CD14-positive monocyte (primary cell): ENCODE results near the gene FAM168B. TPM values are rescaled to one million over a fixed set of nuclear protein-coding genes. Genes with fewer than 3 reads are reported as not detected.

Source experiments
- DNase-seq, 3 donors: peaks; one replicate each; pipeline ENCODE4 v3.0.0-alpha.2; 2011 to 2022
- H2AFZ ChIP-seq: 2 replicates; pipeline ENCODE4 v1.6.0; 2012; ENCODE audit warnings: mild to moderate bottlenecking, low read depth, low read length, inconsistent platforms; ENCODE audit not compliant: insufficient read depth, poor library complexity, severe bottlenecking
- H3K27ac ChIP-seq, 2 donors: 1 replicate in 1 of 2; 2 replicates in 1 of 2; pipeline ENCODE4 v1.5.1; 2012 to 2013; ENCODE audit warnings: low read length in 2 of 2, control low read depth in 1 of 2, inconsistent platforms in 1 of 2, low read depth in 1 of 2, mild to moderate bottlenecking in 1 of 2
- H3K27me3 ChIP-seq, 2 donors: one replicate each; pipeline versions ENCODE4 v1.6.0 to v1.6.1; 2011 to 2013; ENCODE audit warnings: low read length in 2 of 2; ENCODE audit not compliant: control insufficient read depth in 2 of 2, insufficient read depth in 2 of 2
- H3K36me3 ChIP-seq, 2 donors: replicated peaks in 1 of 2; 1 replicate in 1 of 2; 2 replicates in 1 of 2; pipeline versions ENCODE4 v1.5.1 to v1.6.1; 2012 to 2013; ENCODE audit warnings: low read length in 2 of 2, control low read depth in 1 of 2, inconsistent platforms in 1 of 2, mild to moderate bottlenecking in 1 of 2; ENCODE audit not compliant: insufficient read depth in 2 of 2, control insufficient read depth in 1 of 2
- H3K4me1 ChIP-seq, 2 donors: 1 replicate in 1 of 2; 2 replicates in 1 of 2; pipeline versions ENCODE4 v1.5.1 to v1.6.1; 2012 to 2013; ENCODE audit warnings: low read length in 2 of 2, control low read depth in 1 of 2, inconsistent platforms in 1 of 2, mild to moderate bottlenecking in 1 of 2, moderate library complexity in 1 of 2; ENCODE audit not compliant: insufficient read depth in 2 of 2, control insufficient read depth in 1 of 2
- H3K4me2 ChIP-seq: replicated peaks from 2 replicates; pipeline ENCODE3; 2012; ENCODE audit warnings: low read length, moderate library complexity, mild to moderate bottlenecking; ENCODE audit not compliant: poor library complexity, severe bottlenecking; ENCODE audit errors: extremely low read depth
- H3K4me3 ChIP-seq, 3 experiments: fragments of 200-600 bp in 1 of 3; sonication (generic) in 1 of 3; replicated peaks in 1 of 3; 1 replicate in 2 of 3; 2 replicates in 1 of 3; pipeline ENCODE4 v1.5.1; 2011 to 2013; ENCODE audit warnings: low read length in 3 of 3, mild to moderate bottlenecking in 3 of 3, control low read depth in 2 of 3, low read depth in 2 of 3, inconsistent platforms in 1 of 3, moderate library complexity in 1 of 3
- H3K79me2 ChIP-seq: 2 replicates; pipeline ENCODE4 v1.6.0; 2012; ENCODE audit warnings: mild to moderate bottlenecking, control low read depth, inconsistent platforms, low read length, moderate library complexity; ENCODE audit not compliant: insufficient read depth
- H3K9ac ChIP-seq: 2 replicates; pipeline ENCODE4 v1.6.0; 2017; ENCODE audit warnings: low read length, mild to moderate bottlenecking; ENCODE audit not compliant: insufficient read depth, poor library complexity, severe bottlenecking
- H3K9me3 ChIP-seq, 2 donors: replicated peaks in 1 of 2; 1 replicate in 1 of 2; 2 replicates in 1 of 2; pipeline versions ENCODE4 v1.5.1 to v1.6.1; 2012 to 2013; ENCODE audit warnings: low read length in 2 of 2, control low read depth in 1 of 2; ENCODE audit not compliant: control insufficient read depth in 1 of 2, insufficient read depth in 1 of 2
- H4K20me1 ChIP-seq: 2 replicates; pipeline ENCODE4 v1.6.0; 2012; ENCODE audit warnings: mild to moderate bottlenecking, low read length, control low read depth, moderate library complexity; ENCODE audit not compliant: insufficient read depth
- H3K27ac Mint-ChIP-seq, 7 donors: one replicate each; pipeline ENCODE4 v1.8.0; 2020; ENCODE audit warnings: mild to moderate bottlenecking in 7 of 7, mixed read lengths in 7 of 7, moderate library complexity in 6 of 7, inconsistent platforms in 2 of 7
- H3K27me3 Mint-ChIP-seq, 3 donors: one replicate each; pipeline ENCODE4 v1.8.0; 2021 to 2022; ENCODE audit warnings: low read depth in 3 of 3, mild to moderate bottlenecking in 3 of 3, mixed read lengths in 3 of 3, moderate library complexity in 3 of 3, inconsistent platforms in 1 of 3
- H3K36me3 Mint-ChIP-seq, 2 donors: one replicate each; pipeline ENCODE4 v1.8.0; 2020; ENCODE audit warnings: mixed read lengths in 2 of 2, inconsistent platforms in 1 of 2, mild to moderate bottlenecking in 1 of 2
- H3K4me1 Mint-ChIP-seq: one replicate; pipeline ENCODE4 v1.8.0; 2020; ENCODE audit warnings: mild to moderate bottlenecking, mixed read lengths
- H3K4me3 Mint-ChIP-seq, 2 donors: one replicate each; pipeline ENCODE4 v1.8.0; 2020; ENCODE audit warnings: mild to moderate bottlenecking in 2 of 2, mixed read lengths in 2 of 2, moderate library complexity in 1 of 2
- H3K9me3 Mint-ChIP-seq, 7 donors: one replicate each; pipeline ENCODE4 v1.8.0; 2020 to 2022; ENCODE audit warnings: mixed read lengths in 7 of 7, mild to moderate bottlenecking in 6 of 7, moderate library complexity in 6 of 7, inconsistent platforms in 2 of 7
- WGBS: methylation state at CpG from one replicate; pipeline ENCODE4 v1.1.5; 2013; ENCODE audit warnings: missing lambda C conversion rate; ENCODE audit not compliant: insufficient coverage; 5-methylcytosine and 5-hydroxymethylcytosine counted together
- intact Hi-C, 2 donors: fragments of 100-400 bp; cut with micrococcal nuclease; formaldehyde crosslinking; loops; one replicate each; pipeline versions ENCODE4 v1.15.0 to v1.15.1; 2023
- polyA plus RNA-seq, 3 donors: library from polyadenylated mRNA; depleted of rRNA in 1 of 3; unstranded in 2 of 3; stranded (reverse) in 1 of 3; fragments of 300-500 nt in 2 of 3; fragments of >200 nt in 1 of 3; fragmentation: Illumina TruSeq in 2 of 3; gene quantifications; 1 replicate in 2 of 3; 2 replicates in 1 of 3; pipeline ENCODE4 v1.2.3, GENCODE V29; 2012 to 2021
- TF ChIP-seq, protein P1 (sequence below): fragments of 200-600 bp; IDR thresholded peaks from one replicate; pipeline ENCODE4 v1.8.0; 2022; ENCODE audit warnings: antibody characterized with exemption, mild to moderate bottlenecking

Gene FAM168B
- polyA plus RNA-seq, 3 donors: 20.5 to 33.2 (median 22.6) TPM

DNA sequence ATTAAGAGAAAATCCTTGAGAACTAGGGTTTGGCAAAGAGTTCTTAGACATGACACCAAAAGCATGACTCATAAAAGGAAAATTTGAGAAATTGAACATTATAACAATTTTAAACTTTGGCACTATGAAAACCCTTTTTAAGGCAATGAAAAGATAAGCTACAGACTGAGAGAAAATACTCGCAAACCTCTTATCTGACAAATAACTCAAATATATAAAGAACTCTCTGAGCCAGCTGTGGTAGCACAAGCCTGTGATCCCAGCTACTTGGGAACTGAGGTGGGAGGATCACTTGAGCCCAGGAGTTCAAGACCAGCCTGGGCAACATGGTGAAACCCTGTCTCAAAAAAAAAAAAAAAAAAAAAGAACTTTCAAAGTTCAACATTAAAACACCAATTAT lies 70.5 kb downstream of the FAM168B start:
- TF ChIP-seq, protein P1, sequence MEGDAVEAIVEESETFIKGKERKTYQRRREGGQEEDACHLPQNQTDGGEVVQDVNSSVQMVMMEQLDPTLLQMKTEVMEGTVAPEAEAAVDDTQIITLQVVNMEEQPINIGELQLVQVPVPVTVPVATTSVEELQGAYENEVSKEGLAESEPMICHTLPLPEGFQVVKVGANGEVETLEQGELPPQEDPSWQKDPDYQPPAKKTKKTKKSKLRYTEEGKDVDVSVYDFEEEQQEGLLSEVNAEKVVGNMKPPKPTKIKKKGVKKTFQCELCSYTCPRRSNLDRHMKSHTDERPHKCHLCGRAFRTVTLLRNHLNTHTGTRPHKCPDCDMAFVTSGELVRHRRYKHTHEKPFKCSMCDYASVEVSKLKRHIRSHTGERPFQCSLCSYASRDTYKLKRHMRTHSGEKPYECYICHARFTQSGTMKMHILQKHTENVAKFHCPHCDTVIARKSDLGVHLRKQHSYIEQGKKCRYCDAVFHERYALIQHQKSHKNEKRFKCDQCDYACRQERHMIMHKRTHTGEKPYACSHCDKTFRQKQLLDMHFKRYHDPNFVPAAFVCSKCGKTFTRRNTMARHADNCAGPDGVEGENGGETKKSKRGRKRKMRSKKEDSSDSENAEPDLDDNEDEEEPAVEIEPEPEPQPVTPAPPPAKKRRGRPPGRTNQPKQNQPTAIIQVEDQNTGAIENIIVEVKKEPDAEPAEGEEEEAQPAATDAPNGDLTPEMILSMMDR: no peak
- H3K9me3 ChIP-seq: peaks cover 3 to 4% of the 10 kb centered on the region in 2 donors
- no peak overlapping the region for H3K4me2 ChIP-seq
- DNase-seq: no peak
- H3K4me3 Mint-ChIP-seq: no peak overlapping the region
- no peak overlapping the region for H3K9ac ChIP-seq
- H3K36me3 Mint-ChIP-seq: no peaks in the 10 kb centered on the region
- H3K36me3 ChIP-seq: no peaks in the 10 kb centered on the region
- WGBS: no CpG with 5 or more reads among the region's 1 CpG
- no peaks in the 10 kb centered on the region for H4K20me1 ChIP-seq
- no peak overlapping the region for H3K27ac Mint-ChIP-seq
- no peak overlapping the region for H3K4me3 ChIP-seq
- H3K9me3 Mint-ChIP-seq: peaks cover 3 to 12% (median 9%) of the 10 kb centered on the region in 7 donors
- peaks cover 0 to 3% of the 10 kb centered on the region in 2 donors for H3K27me3 ChIP-seq
- intact Hi-C loops: no loop called here
- no peak overlapping the region for H3K27ac ChIP-seq
- no peaks in the 10 kb centered on the region for H3K4me1 Mint-ChIP-seq
- H2AFZ ChIP-seq: no peak overlapping the region
- H3K4me1 ChIP-seq: no peaks in the 10 kb centered on the region
- peaks cover 8 to 28% (median 9%) of the 10 kb centered on the region in 3 donors for H3K27me3 Mint-ChIP-seq
- no peaks in the 10 kb centered on the region for H3K79me2 ChIP-seq

DNA sequence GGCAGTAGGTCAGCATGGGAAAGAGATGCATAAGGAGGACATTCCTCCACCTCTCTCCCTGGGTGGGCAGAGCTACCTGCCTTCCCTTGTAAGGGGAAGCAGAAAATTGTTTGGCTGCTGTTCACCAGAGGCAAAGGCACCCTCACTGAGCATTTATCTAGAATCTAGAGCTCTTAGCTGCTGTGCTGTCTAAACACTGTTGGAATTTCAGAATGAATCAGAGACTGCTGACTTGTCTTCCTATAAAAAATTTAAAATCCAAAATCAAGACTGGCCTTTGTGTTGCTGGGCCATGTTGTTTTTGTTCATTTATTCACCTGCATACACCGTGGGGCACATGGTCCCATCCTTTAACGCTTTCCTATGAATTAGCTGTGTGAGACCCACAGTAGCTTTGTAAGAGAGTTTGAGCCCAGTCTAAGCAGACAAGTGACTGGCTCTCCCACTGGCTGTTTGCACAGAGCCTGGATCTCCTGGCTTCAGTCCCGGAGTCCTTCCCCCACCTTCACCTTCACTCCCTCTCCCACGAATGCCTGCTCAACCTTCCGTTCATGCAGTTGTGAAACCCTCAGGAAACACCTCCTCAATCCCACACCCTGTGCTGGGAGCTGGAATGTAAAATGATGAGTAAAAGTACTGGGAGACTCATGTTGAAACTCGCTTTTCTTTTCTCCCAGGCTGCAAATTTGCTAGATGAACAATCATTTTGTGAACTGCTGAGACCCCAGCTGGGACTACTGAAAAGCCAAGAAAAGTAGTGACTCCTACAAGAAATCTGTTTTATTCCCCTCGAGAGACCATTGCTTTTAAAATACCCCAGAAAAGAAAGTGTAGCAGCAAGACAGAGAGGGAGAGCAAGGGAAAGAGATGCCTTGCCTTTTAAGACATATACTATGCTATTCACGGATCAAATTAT lies 76.2 kb downstream of the FAM168B start:
- no peak overlapping the region for H3K27ac Mint-ChIP-seq
- peaks cover 0 to 5% (median 0%) of the 10 kb centered on the region in 7 donors for H3K9me3 Mint-ChIP-seq
- no peak overlapping the region for H3K4me2 ChIP-seq

More for the DNA sequence above, 76.2 kb downstream of the FAM168B start:
- no peaks in the 10 kb centered on the region for H3K9me3 ChIP-seq
- H3K36me3 ChIP-seq: no peaks in the 10 kb centered on the region
- no peak for DNase-seq
- no peaks in the 10 kb centered on the region for H3K79me2 ChIP-seq
- TF ChIP-seq, protein P1: no peak
- no peak overlapping the region for H3K27ac ChIP-seq
- H2AFZ ChIP-seq: no peak overlapping the region
- H3K36me3 Mint-ChIP-seq: no peaks in the 10 kb centered on the region
- H4K20me1 ChIP-seq: no peaks in the 10 kb centered on the region
- H3K4me3 ChIP-seq: no peak overlapping the region
- no peak overlapping the region for H3K4me3 Mint-ChIP-seq
- intact Hi-C loops: no loop called here
- peaks cover 2% of the 10 kb centered on the region for H3K4me1 Mint-ChIP-seq
- H3K9ac ChIP-seq: no peak overlapping the region
- 90% methylated on average over 3 of the region's 8 CpGs for WGBS
- no peaks in the 10 kb centered on the region for H3K4me1 ChIP-seq
- no peaks in the 10 kb centered on the region for H3K27me3 ChIP-seq
- peaks cover 8 to 26% (median 16%) of the 10 kb centered on the region in 3 donors for H3K27me3 Mint-ChIP-seq
